ENCODE measurements around the gene RELT. TPM values are rescaled to one million over a fixed set of nuclear protein-coding genes. Genes with fewer than 3 reads are reported as not detected.
A peak's percentile ranks its signal among the peaks of the same experiment; 100 is the strongest.

RELT gene, protein sequence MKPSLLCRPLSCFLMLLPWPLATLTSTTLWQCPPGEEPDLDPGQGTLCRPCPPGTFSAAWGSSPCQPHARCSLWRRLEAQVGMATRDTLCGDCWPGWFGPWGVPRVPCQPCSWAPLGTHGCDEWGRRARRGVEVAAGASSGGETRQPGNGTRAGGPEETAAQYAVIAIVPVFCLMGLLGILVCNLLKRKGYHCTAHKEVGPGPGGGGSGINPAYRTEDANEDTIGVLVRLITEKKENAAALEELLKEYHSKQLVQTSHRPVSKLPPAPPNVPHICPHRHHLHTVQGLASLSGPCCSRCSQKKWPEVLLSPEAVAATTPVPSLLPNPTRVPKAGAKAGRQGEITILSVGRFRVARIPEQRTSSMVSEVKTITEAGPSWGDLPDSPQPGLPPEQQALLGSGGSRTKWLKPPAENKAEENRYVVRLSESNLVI
- 34.6 and 37.6 TPM in 2 replicates for total RNA-seq

DNA sequence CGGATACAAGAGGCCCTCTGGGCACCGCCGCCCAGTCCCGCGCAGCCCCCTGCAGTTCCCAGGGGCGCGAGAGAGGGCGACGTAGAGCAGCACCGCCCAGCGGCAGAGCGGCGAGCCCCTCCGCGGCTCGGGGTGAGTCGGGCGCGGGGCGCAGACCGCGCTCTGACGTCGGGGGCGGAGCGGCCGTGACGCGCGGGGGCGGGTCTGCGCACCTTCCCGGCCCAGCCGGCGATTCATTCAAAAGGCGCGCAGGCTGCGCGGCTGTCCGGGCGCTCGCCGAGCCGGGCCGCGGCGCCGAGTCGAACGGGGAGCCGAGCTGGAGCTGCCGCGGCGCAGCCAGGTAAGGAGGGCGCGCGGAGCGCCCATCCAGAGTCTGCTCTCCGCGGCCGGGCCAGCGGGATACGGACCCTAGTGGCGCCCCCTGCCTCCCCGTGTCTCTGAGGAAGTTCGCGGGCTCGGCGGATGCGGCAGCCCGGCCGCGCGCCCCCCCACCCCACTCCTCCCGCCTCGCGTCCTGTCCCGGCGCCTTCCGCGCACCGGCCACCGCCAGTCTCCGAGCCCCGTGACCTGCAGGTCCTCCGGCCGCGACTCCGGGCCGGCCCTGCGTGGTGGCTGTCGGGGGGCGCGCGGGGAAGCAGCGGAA lies at the start of gene RELT:
TSS of gene RELT (plus strand) at position 240 of the 643 bp plus-strand sequence. CDS start 12,738 bp downstream, outside the sequence.
- Mint-ChIP-seq H3K4me3 (peak within 1 kb of the TSS; percentile 91), H3K36me3 (ENCODE audit: low read depth) (peaks cover 3% of the 10 kb centered on the region), H3K27me3 (ENCODE audit: insufficient read depth) (no peaks in the 10 kb centered on the region), H3K9me3 (no peaks in the 10 kb centered on the region), H3K27ac (peak within 1 kb of the TSS; percentile 90), H3K4me1 (ENCODE audit: low read depth) (peaks cover 28% of the 10 kb centered on the region)
- peak; percentile 94 for DNase-seq (ENCODE audit: low spot score)
- intact Hi-C loops (cut with micrococcal nuclease) = loop anchor here (1.0 to 10.0 kb wide), 10 partner anchors 9 to 1151 kb away; partner anchors contain the start of genes COA4, INPPL1, PAAF1 and PGM2L1

DNA sequence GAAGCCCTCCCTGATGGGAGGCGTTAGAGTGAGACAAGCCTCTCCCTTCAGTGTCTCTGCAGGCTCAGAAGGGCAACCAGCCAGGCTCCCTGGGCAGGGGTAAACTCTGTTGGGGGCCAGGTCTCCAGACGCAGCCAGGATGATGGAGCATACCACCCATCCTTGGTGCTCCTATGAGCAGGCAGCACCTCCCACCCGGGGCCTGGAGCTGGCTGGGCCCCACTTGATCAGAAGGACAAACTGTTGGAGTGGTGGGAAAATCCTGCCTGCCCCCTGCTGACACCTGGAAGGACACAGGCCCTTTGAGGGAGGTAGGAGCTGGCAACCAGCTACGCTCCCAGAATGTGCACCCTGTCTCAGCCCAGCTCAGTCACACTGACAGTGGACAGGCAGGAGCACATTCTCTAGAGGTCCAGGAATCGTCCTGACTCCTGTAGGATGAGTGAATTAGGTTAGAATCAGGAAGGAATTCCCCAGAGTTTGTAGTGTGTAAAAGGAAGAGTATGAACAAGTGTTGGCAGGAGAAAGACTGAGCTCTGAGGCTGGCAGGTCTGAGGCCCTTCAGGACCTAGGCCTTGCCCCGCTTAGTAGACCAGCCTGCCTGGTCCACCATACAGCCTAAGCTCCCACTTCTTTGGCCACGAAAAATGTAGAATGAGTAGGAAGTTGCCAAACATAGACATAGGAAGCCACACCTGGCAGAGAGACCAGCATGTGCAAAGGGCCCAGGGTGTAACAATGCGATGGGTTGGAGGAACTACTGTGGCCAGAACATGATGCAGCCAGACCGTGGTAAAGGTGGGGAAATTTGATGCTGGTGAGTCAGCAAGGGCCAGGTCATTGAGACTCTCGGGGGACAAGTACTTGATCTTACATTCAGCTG lies 49.0 kb upstream of the RELT start:
- Mint-ChIP-seq H3K36me3 (ENCODE audit: low read depth) (no peaks in the 10 kb centered on the region), H3K27ac (no peak overlapping the region), H3K9me3 (no peaks in the 10 kb centered on the region), H3K4me3 (no peak overlapping the region), H3K27me3 (ENCODE audit: insufficient read depth) (peaks cover 4% of the 10 kb centered on the region), H3K4me1 (ENCODE audit: low read depth) (no peaks in the 10 kb centered on the region)
- intact Hi-C loops (cut with micrococcal nuclease) = no loop called here
- DNase-seq (ENCODE audit: low spot score) = no peak

DNA sequence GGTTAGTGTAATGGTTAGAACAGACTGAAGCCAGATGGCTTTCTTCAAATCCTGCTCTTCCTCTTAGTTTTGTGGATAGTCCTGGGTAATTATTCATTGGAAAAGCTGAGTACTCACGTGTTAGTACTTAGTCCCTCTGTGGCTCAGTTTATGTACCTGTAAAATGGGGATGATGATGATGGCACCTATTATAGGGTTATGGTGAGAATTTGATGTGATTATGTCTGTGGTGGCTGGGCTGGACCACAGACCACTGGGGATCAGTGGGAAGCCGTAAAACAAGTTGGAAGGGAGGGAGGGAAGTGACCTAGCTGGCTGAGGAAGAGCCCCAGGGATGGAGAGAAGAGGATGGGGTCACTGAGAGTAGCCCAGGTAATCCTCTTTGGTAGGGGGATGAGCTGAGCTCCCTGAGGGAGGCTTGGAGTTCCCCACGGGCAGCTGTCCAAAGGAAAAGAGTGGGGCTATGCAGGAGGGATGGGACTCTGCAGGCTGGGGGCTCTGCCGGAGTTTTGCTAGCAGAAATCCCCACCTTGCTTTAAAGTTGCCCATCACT lies 48.3 kb upstream of the RELT start:
- H3K36me3 Mint-ChIP-seq (ENCODE audit: low read depth) = no peaks in the 10 kb centered on the region
- no peak overlapping the region for H3K4me3 Mint-ChIP-seq
- intact Hi-C loops (cut with micrococcal nuclease) = no loop called here
- H3K9me3 Mint-ChIP-seq = no peaks in the 10 kb centered on the region
- H3K27ac Mint-ChIP-seq = no peak overlapping the region
- DNase-seq (ENCODE audit: low spot score) = no peak
- H3K4me1 Mint-ChIP-seq (ENCODE audit: low read depth) = no peaks in the 10 kb centered on the region
- peaks cover 5% of the 10 kb centered on the region for H3K27me3 Mint-ChIP-seq (ENCODE audit: insufficient read depth)

DNA sequence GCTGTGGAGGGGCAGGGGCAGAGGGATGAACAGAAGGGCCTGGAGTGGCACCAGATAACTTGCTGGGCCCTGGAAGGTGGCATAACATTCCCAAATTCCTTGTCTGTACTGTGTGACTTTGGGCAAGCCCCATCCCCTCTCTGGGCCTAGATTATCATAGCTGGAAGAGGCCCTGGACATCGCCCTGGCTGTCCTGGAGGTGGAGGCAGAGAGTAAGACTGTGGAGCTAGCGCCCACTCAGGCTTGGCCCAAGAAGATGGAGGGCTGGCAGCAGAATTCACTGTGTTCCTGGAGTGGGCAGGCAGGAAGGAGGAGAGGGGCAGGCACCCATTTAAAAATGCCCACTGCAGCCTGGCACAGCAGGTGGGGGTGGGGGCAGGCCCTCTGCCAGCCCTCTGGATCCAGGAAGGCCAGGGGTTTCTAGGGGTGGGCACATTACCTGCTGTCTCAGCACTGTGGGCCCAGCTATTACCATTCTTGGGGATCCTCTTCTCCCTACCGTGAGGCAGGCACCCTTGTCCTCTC lies 45.6 kb upstream of the RELT start:
- Mint-ChIP-seq H3K36me3 (ENCODE audit: low read depth) (no peaks in the 10 kb centered on the region), H3K4me3 (no peak overlapping the region), H3K27ac (no peak overlapping the region), H3K27me3 (ENCODE audit: insufficient read depth) (peaks cover 14% of the 10 kb centered on the region), H3K9me3 (no peaks in the 10 kb centered on the region), H3K4me1 (ENCODE audit: low read depth) (no peaks in the 10 kb centered on the region)
- no peak for DNase-seq (ENCODE audit: low spot score)
- intact Hi-C loops (cut with micrococcal nuclease) = no loop called here

DNA sequence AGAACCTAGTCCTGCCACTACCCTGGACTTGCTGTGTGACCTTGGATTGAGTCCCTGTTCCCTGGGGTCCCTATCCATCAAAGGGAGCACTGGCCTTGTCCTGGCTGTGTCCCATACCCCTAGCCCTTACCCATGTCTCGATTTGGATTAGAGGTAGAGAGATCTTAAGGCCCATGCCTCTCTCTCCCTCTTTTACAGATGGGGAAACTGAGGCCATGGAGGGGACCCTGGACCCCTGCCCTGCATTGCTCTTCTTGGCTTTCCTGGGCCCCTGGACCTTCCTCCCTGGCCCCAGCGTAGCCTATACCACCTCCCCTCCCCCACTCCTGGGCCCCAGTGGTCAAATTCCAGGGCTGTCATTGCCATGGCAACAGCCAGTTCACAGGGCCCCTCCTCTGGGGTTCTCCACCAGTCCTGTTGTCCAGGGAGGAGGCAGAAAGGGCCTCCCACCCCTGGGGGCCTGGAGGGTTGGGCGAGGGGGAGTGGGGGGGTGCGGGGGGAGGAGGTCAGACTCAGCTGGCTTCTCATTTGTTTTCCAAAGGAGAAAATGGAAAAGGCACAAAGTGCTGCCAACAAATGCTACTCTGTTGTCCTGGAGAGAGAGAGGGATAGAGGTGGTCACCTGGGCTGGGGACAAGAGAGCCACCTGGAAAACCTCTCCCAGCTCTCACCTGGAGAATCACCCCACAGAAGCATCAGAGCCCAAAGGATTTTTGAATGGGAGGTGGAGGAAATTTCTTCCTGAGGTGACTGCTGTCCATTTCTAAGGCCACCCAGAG lies 44.9 kb upstream of the RELT start:
- H3K4me1 Mint-ChIP-seq (ENCODE audit: low read depth) = no peaks in the 10 kb centered on the region
- H3K27me3 Mint-ChIP-seq (ENCODE audit: insufficient read depth) = peaks cover 14% of the 10 kb centered on the region
- H3K4me3 Mint-ChIP-seq = no peak overlapping the region
- H3K9me3 Mint-ChIP-seq = no peaks in the 10 kb centered on the region
- no peak overlapping the region for H3K27ac Mint-ChIP-seq
- intact Hi-C loops (cut with micrococcal nuclease) = no loop called here
- DNase-seq (ENCODE audit: low spot score) = no peak
- no peaks in the 10 kb centered on the region for H3K36me3 Mint-ChIP-seq (ENCODE audit: low read depth)

DNA sequence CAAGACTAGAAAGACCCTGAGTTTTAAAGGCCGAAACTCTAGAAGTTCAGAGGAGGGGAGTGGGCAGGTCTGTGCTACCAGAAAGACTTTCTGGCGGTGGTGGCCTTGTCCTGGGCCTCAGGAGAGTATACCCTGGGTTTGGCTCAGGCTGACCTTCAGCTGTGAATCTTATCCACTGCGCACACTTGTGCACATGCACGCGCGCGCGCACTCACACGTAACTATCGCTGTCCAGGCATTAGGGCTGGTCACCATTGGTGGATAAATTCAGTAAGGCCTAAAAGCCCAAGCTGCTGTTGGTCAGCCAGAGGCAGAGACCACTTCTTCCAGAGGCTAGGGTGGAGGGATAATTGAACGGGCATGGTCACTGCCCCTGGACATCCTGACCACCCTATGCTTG lies 43.0 kb upstream of the RELT start:
- Mint-ChIP-seq H3K36me3 (ENCODE audit: low read depth) (no peaks in the 10 kb centered on the region), H3K4me1 (ENCODE audit: low read depth) (no peaks in the 10 kb centered on the region), H3K27ac (no peak overlapping the region), H3K4me3 (no peak overlapping the region), H3K27me3 (ENCODE audit: insufficient read depth) (peaks cover 16% of the 10 kb centered on the region), H3K9me3 (no peaks in the 10 kb centered on the region)
- no peak for DNase-seq (ENCODE audit: low spot score)
- intact Hi-C loops (cut with micrococcal nuclease) = no loop called here

DNA sequence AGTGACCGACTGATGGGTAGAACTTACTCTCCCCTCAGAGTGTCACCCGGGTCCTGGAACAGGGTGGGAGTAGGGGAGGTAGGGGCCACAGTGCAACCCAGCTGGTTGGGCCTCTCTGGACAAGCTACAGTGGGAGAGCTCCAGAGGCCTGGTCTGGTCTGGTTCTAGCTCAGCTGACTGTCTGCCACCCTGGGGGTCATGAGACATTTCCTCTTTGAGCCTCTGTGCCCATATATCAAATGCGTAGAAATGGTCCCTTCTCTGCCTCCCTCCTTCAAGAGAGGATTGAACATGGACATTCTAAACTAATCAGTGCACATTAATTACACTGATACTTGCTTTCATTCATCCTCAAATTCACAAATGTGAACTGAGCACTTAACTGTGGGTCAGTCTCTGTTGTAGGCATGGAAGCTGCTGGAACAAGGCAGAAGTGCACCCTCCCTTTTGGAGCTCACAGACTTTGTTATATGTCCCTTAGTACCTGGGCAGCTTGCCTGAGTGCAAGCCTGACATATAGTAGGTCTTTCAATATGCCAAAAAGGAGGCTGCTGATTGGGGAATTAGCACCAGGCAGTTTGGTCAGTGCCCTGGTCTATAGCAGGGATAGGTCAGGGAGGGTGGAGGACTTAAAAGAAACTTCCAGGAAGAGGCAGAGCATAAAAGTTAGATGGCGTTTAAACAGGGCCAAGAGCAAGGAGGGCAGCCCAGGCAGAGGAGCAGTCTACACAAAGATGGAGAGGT lies 42.4 kb upstream of the RELT start:
- Mint-ChIP-seq H3K4me1 (ENCODE audit: low read depth) (no peaks in the 10 kb centered on the region), H3K36me3 (ENCODE audit: low read depth) (no peaks in the 10 kb centered on the region), H3K4me3 (no peak overlapping the region), H3K27ac (no peak overlapping the region), H3K9me3 (no peaks in the 10 kb centered on the region), H3K27me3 (ENCODE audit: insufficient read depth) (peaks cover 14% of the 10 kb centered on the region)
- intact Hi-C loops (cut with micrococcal nuclease) = no loop called here
- DNase-seq (ENCODE audit: low spot score) = no peak

DNA sequence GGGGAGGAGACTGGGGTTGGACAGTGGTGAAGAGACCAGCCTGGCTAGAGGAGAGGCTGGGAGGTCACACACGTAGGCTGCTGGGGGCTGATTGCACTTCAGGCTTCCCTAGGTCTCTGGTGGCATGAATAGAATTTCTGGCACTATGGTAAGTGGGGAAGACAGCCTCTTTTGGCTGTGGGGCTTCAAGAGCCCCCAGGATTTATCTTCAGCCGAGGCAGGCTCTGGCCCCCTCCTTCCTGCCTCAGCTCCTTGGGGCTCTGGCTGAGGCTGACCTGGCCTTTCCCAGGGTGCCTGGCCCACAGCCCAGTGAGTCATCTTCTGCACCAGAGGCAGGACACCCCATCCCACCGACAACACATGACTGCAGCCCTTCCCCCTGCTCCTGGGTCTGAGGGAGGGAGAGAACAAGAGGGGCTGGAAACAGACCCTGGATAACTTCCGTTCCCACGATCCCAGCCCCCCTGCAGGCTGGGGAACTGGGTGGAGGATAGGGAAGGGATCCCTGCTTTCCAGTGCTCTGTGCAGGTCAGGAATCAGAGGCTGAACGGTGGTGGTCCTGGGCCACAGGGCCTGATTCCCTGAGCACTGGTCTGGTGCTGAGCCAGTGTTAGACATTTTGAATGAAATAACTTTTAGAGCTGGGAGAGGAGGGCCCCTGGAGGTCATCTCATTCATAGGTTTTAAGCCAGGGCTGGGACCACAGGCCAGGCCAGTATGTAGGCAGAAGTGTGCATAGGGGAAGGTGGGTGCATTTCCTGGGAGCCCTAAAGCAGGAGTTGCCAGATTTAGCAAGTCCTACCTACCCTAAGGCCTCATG lies 41.6 kb upstream of the RELT start:
- H3K4me3 Mint-ChIP-seq = no peak overlapping the region
- intact Hi-C loops (cut with micrococcal nuclease) = loop anchor here (1.0 kb wide), 3 partner anchors 27 to 149 kb away; no protein-coding TSS in a partner anchor

DNA sequence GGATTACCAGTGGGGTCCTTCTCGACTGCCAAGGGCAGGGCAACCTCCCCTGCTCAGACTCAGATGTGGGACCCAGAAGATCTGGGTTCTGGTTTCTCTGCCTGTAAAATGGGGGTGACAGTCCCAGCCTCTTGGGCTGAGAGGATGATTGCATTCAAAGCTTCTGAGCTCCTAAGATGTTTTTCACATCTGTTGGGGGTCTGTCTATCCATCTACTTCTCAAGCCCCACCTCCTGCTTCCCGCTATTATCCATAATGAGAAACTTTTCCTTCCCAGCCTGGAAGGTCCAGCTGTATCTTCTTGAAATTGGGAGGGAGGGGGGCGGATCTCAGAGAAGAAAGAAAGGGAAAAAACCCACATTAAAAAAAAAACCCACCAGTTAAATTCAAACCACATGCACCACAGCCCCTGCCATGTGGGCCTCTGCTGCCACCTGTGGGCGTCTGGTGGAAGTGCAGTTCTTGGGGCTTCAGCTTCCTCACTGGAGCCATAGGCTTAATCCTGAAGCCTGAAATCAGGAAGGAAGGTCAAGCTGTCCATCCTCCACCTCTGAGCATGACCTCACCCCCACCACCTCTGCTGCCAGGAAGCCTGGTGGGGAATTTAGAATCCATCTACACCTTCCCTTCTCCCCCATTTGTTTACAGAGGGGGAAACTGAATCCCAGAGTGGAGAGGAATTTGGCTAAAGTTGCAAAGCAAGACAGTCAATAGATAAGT lies 40.8 kb upstream of the RELT start:
- peak; percentile 58 for DNase-seq (ENCODE audit: low spot score)
- H3K27ac Mint-ChIP-seq = no peak overlapping the region
- intact Hi-C loops (cut with micrococcal nuclease) = loop anchor here (1.0 kb wide), 3 partner anchors 28 to 150 kb away; no protein-coding TSS in a partner anchor
- peaks cover 12% of the 10 kb centered on the region for H3K27me3 Mint-ChIP-seq (ENCODE audit: insufficient read depth)
- H3K4me1 Mint-ChIP-seq (ENCODE audit: low read depth) = no peaks in the 10 kb centered on the region
- no peak overlapping the region for H3K4me3 Mint-ChIP-seq
- H3K9me3 Mint-ChIP-seq = no peaks in the 10 kb centered on the region
- no peaks in the 10 kb centered on the region for H3K36me3 Mint-ChIP-seq (ENCODE audit: low read depth)

More for the DNA sequence above, 41.6 kb upstream of the RELT start:
- no peak overlapping the region for H3K27ac Mint-ChIP-seq
- no peaks in the 10 kb centered on the region for H3K36me3 Mint-ChIP-seq (ENCODE audit: low read depth)
- no peak for DNase-seq (ENCODE audit: low spot score)
- H3K27me3 Mint-ChIP-seq (ENCODE audit: insufficient read depth) = peaks cover 12% of the 10 kb centered on the region
- H3K9me3 Mint-ChIP-seq = no peaks in the 10 kb centered on the region
- H3K4me1 Mint-ChIP-seq (ENCODE audit: low read depth) = no peaks in the 10 kb centered on the region

DNA sequence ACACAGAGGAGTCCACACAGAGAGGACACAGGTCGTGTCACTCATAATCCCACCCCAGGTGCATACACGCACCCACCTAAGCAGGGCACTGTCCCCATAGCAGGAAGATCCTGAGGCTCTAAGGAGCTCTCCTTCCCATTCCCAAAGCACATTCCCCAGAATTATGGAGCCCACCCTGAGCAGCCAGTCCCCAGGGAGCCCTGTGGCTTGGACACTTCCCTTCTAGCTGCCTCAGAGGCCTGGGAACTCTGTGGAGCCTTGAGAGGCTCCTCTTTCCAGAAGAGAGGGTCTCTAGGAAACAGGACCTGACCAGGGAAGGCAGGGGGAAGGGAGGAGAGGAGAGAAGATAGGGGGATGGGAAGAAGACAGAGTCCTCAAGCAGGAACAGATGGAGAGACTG lies 38.4 kb upstream of the RELT start:
- no peak overlapping the region for H3K4me3 Mint-ChIP-seq
- no peaks in the 10 kb centered on the region for H3K36me3 Mint-ChIP-seq (ENCODE audit: low read depth)
- no peaks in the 10 kb centered on the region for H3K9me3 Mint-ChIP-seq
- peaks cover 11% of the 10 kb centered on the region for H3K27me3 Mint-ChIP-seq (ENCODE audit: insufficient read depth)
- no peak for DNase-seq (ENCODE audit: low spot score)
- intact Hi-C loops (cut with micrococcal nuclease) = no loop called here
- no peaks in the 10 kb centered on the region for H3K4me1 Mint-ChIP-seq (ENCODE audit: low read depth)
- no peak overlapping the region for H3K27ac Mint-ChIP-seq
